ENCODE measurements around the gene PRR30.

GRCh38 chr2:27170581-27171337 lies 31.5 kb upstream of the PRR30 start:
- TF ChIP-seq CTCF (IDR thresholded peaks at IDR 0.05) (no peak), EZH2 (IDR thresholded peaks at IDR 0.05; ENCODE audit: borderline replicate concordance, insufficient read depth, low read depth, low read length, poor library complexity, severe bottlenecking) (no peak)
